GM12865 (cell line): ENCODE data around the gene TAGLN.

ENCODE experiments used
- DNase-seq: peaks from one replicate; pipeline ENCODE4 v3.0.0; 2010; ENCODE audit warnings: low read depth
- H3K4me3 ChIP-seq: 2 replicates; pipeline ENCODE4 v1.5.1; 2011; ENCODE audit warnings: mild to moderate bottlenecking, low read depth, low read length, control low read depth
- CTCF ChIP-seq: IDR thresholded peaks from 2 replicates; pipeline ENCODE4 v1.5.1; 2011; ENCODE audit warnings: low read length, control low read depth, low read depth, inconsistent platforms; ENCODE audit not compliant: insufficient read depth; ENCODE audit errors: missing control alignments

Gene TAGLN

GRCh38 chr11:117238221-117238620 lies 39.1 kb downstream of the TAGLN start:
- TF ChIP-seq CTCF = no peak
- peak; percentile 43 for DNase-seq
- H3K4me3 ChIP-seq = no peak overlapping the region

GRCh38 chr11:117239295-117239694 lies 40.1 kb downstream of the TAGLN start:
- DNase-seq = no peak
- no peak for TF ChIP-seq CTCF
- H3K4me3 ChIP-seq = no peak overlapping the region

GRCh38 chr11:117248341-117248740 lies 49.2 kb downstream of the TAGLN start:
- no peak for TF ChIP-seq CTCF
- no peak for DNase-seq
- no peak overlapping the region for H3K4me3 ChIP-seq

- H3K4me3 ChIP-seq = no peak overlapping the region
- DNase-seq = no peak
- no peak for TF ChIP-seq CTCF
These were observed 50.4 kb downstream of the TAGLN start for GRCh38 chr11:117249571-117249970.

GRCh38 chr11:117251506-117251905 lies 52.3 kb downstream of the TAGLN start:
- TF ChIP-seq CTCF = no peak
- DNase-seq = no peak
- H3K4me3 ChIP-seq = no peak overlapping the region

GRCh38 chr11:117255966-117256365 lies 56.8 kb downstream of the TAGLN start:
- no peak for DNase-seq
- TF ChIP-seq CTCF = no peak
- no peak overlapping the region for H3K4me3 ChIP-seq

GRCh38 chr11:117256573-117256972 lies 57.4 kb downstream of the TAGLN start:
- H3K4me3 ChIP-seq = no peak overlapping the region
- DNase-seq = no peak
- TF ChIP-seq CTCF = no peak
